GM23338 (cell line): Measurements from ENCODE around the gene NLGN1. TPM values are rescaled to one million over a fixed set of nuclear protein-coding genes. Genes with fewer than 3 reads are reported as not detected.

Source experiments
- ATAC-seq: fragments of 200-7000 bp; cut with Tn5 transposase; 3 replicates; pipeline ENCODE4 v1.9.1; 2020
- DNase-seq: peaks from one replicate; pipeline ENCODE4 v3.0.0-alpha.2; 2015; ENCODE audit warnings: low spot score
- H2AFZ ChIP-seq: fragments of 200-600 bp; sonication (generic); 2 replicates; pipeline ENCODE4 v1.8.0; 2016; ENCODE audit warnings: antibody characterized with exemption, mild to moderate bottlenecking, moderate library complexity
- H3F3A ChIP-seq: fragments of 200-600 bp; sonication (generic); replicated peaks from 2 replicates; pipeline ENCODE4 v1.8.0; 2017; ENCODE audit warnings: antibody characterized with exemption, mixed run types, low read depth
- H3K27ac ChIP-seq: fragments of 200-600 bp; sonication (generic); 2 replicates; pipeline ENCODE4 v1.6.1; 2016; ENCODE audit warnings: low read depth
- H3K27me3 ChIP-seq: fragments of 200-600 bp; sonication (generic); 2 replicates; pipeline ENCODE4 v1.8.0; 2016; ENCODE audit warnings: mild to moderate bottlenecking, mixed run types, moderate library complexity; ENCODE audit not compliant: insufficient read depth
- H3K36me3 ChIP-seq: fragments of 200-600 bp; sonication (generic); 2 replicates; pipeline ENCODE4 v1.8.0; 2016; ENCODE audit warnings: mild to moderate bottlenecking; ENCODE audit not compliant: insufficient read depth
- H3K4me1 ChIP-seq: fragments of 200-600 bp; sonication (generic); 2 replicates; pipeline ENCODE4 v1.8.0; 2016; ENCODE audit warnings: mild to moderate bottlenecking, moderate library complexity; ENCODE audit not compliant: insufficient read depth
- H3K4me2 ChIP-seq: fragments of 200-600 bp; sonication (generic); 2 replicates; pipeline ENCODE4 v1.7.1; 2017; ENCODE audit warnings: mixed run types
- H3K4me3 ChIP-seq: fragments of 200-600 bp; sonication (generic); 2 replicates; pipeline ENCODE4 v1.6.1; 2016; ENCODE audit warnings: mixed run types
- H3K79me2 ChIP-seq: fragments of 200-600 bp; sonication (generic); replicated peaks from 2 replicates; pipeline ENCODE4 v1.8.0; 2017; ENCODE audit warnings: mild to moderate bottlenecking; ENCODE audit not compliant: insufficient read depth
- H3K9me2 ChIP-seq: fragments of 200-600 bp; sonication (generic); 2 replicates; pipeline ENCODE4 v1.8.0; 2017; ENCODE audit not compliant: insufficient read depth
- H4K20me1 ChIP-seq: fragments of 200-600 bp; sonication (generic); replicated peaks from 2 replicates; pipeline ENCODE4 v1.8.0; 2017; ENCODE audit warnings: mild to moderate bottlenecking; ENCODE audit not compliant: insufficient read depth
- H3K27ac Mint-ChIP-seq: 2 replicates; pipeline ENCODE4 v1.8.0; 2020; ENCODE audit warnings: inconsistent platforms, mild to moderate bottlenecking, moderate library complexity, mixed read lengths
- H3K27me3 Mint-ChIP-seq: 3 replicates; pipeline ENCODE4 v1.8.0; 2022; ENCODE audit warnings: low read depth, mild to moderate bottlenecking, moderate library complexity, mixed read lengths, inconsistent platforms; ENCODE audit not compliant: insufficient read depth, poor library complexity
- H3K36me3 Mint-ChIP-seq: 3 replicates; pipeline ENCODE4 v1.8.0; 2021; ENCODE audit warnings: low read depth, mild to moderate bottlenecking, inconsistent platforms, moderate library complexity, mixed read lengths
- H3K4me1 Mint-ChIP-seq: 3 replicates; pipeline ENCODE4 v1.8.0; 2020; ENCODE audit warnings: mild to moderate bottlenecking, inconsistent platforms, mixed read lengths
- H3K4me3 Mint-ChIP-seq: 3 replicates; pipeline ENCODE4 v1.8.0; 2021; ENCODE audit warnings: moderate library complexity, mild to moderate bottlenecking, inconsistent platforms, mixed read lengths
- H3K9me3 Mint-ChIP-seq: 3 replicates; pipeline ENCODE4 v1.8.0; 2020; ENCODE audit warnings: moderate library complexity, mild to moderate bottlenecking, inconsistent platforms, mixed read lengths
- CREB1 ChIP-seq: fragments of 250-450 bp; sonication (Bioruptor Pico); IDR thresholded peaks from 2 replicates; pipeline ENCODE4 v1.5.0; 2020; ENCODE audit warnings: low read depth, mild to moderate bottlenecking, moderate library complexity
- EZH2 ChIP-seq: fragments of 200-600 bp; sonication (generic); IDR thresholded peaks from one replicate; pipeline ENCODE4 v1.8.0; 2017; ENCODE audit warnings: antibody characterized with exemption, mild to moderate bottlenecking, low read depth; ENCODE audit not compliant: unreplicated experiment
- EZH2phosphoT487 ChIP-seq: fragments of 200-600 bp; sonication (generic); IDR thresholded peaks from one replicate; pipeline ENCODE4 v1.8.1; 2018; ENCODE audit warnings: antibody characterized with exemption; ENCODE audit not compliant: unreplicated experiment
- JUNB ChIP-seq: IDR thresholded peaks from one replicate; pipeline ENCODE4 v1.6.1; 2016; ENCODE audit warnings: antibody characterized with exemption; ENCODE audit not compliant: unreplicated experiment
- NANOG ChIP-seq: IDR thresholded peaks from 2 replicates; pipeline ENCODE4 v1.6.1; 2016; ENCODE audit warnings: antibody characterized with exemption, borderline replicate concordance
- POLR2AphosphoS5 ChIP-seq: IDR thresholded peaks from 2 replicates; pipeline ENCODE4 v1.6.1; 2016; ENCODE audit warnings: antibody characterized with exemption, low read depth
- STAT1 ChIP-seq: IDR thresholded peaks from one replicate; pipeline ENCODE4 v1.6.1; 2016; ENCODE audit warnings: antibody characterized with exemption; ENCODE audit not compliant: unreplicated experiment
- ZNF114 ChIP-seq: fragments of 250-450 bp; sonication (Bioruptor Pico); IDR thresholded peaks from 2 replicates; pipeline ENCODE4 v1.5.0; 2020; ENCODE audit warnings: mild to moderate bottlenecking, moderate library complexity
- ZNF462 ChIP-seq: fragments of 250-450 bp; sonication (Bioruptor Pico); IDR thresholded peaks from 2 replicates; pipeline ENCODE4 v1.5.0; 2020; ENCODE audit warnings: mild to moderate bottlenecking, moderate library complexity
- polyA plus RNA-seq: library from polyadenylated mRNA; unstranded; fragments of >200 nt; fragmentation: Nextera tagmentation; extraction: Ambion mirVana; gene quantifications from 2 replicates; pipeline ENCODE4 v1.2.1, GENCODE V29; 2016
- total RNA-seq: library from RNA; depleted of rRNA; stranded (reverse); fragments of >200 nt; shearing (Covaris generic); gene quantifications from 2 replicates; pipeline ENCODE4 v1.2.3, GENCODE V29; 2014
- TF ChIP-seq, protein P1 (sequence below): IDR thresholded peaks from one replicate; pipeline ENCODE4 v1.6.1; 2018; ENCODE audit warnings: antibody characterized with exemption; ENCODE audit not compliant: unreplicated experiment
- TF ChIP-seq, protein P2 (sequence below), 2 experiments: fragments of 200-600 bp in 1 of 2; sonication (generic) in 1 of 2; conservative IDR thresholded peaks; 2 replicates each; pipeline versions ENCODE4 v1.5.1 to v1.6.1; 2016 to 2017; ENCODE audit warnings: antibody characterized with exemption in 2 of 2, low read depth in 2 of 2, mild to moderate bottlenecking in 2 of 2, moderate library complexity in 1 of 2

Gene NLGN1
- total and polyA plus RNA-seq, 2 experiments from 2014 or later: 6.5 to 18.6 TPM

GRCh38 chr3:173892547-173892946 lies 495.0 kb downstream of the NLGN1 start:
- no peak overlapping the region for H3K27ac Mint-ChIP-seq
- no peak for DNase-seq
- H3K4me1 ChIP-seq: no peaks in the 10 kb centered on the region
- no peaks in the 10 kb centered on the region for H3K9me3 Mint-ChIP-seq
- H3K79me2 ChIP-seq: no peaks in the 10 kb centered on the region
- H3K4me1 Mint-ChIP-seq: peaks cover 17% of the 10 kb centered on the region; the same call in 2 of the 3 replicates
- H3K4me2 ChIP-seq: no peak overlapping the region
- H3K27me3 Mint-ChIP-seq: peaks cover 4% of the 10 kb centered on the region
- H3K36me3 Mint-ChIP-seq: no peaks in the 10 kb centered on the region
- TF ChIP-seq NANOG (no peak), CREB1 (CRISPR knock-in tag) (no peak)
- H3K9me2 ChIP-seq: no peaks in the 10 kb centered on the region
- no peaks in the 10 kb centered on the region for H4K20me1 ChIP-seq
- H3K4me3 ChIP-seq: no peak overlapping the region
- H2AFZ ChIP-seq: no peak overlapping the region
- no peaks in the 10 kb centered on the region for H3F3A ChIP-seq
- H3K36me3 ChIP-seq: no peaks in the 10 kb centered on the region
- no peak overlapping the region for H3K4me3 Mint-ChIP-seq
- no peak for ATAC-seq
- H3K27ac ChIP-seq: no peak overlapping the region
- no peaks in the 10 kb centered on the region for H3K27me3 ChIP-seq

GRCh38 chr3:173893066-173893465 lies 495.5 kb downstream of the NLGN1 start:
- H3K9me2 ChIP-seq: no peaks in the 10 kb centered on the region
- H3K27ac ChIP-seq: no peak overlapping the region
- H3K4me1 ChIP-seq: no peaks in the 10 kb centered on the region
- H4K20me1 ChIP-seq: no peaks in the 10 kb centered on the region
- Mint-ChIP-seq H3K9me3 (no peaks in the 10 kb centered on the region), H3K36me3 (no peaks in the 10 kb centered on the region), H3K27ac (no peak overlapping the region), H3K27me3 (peaks cover 4% of the 10 kb centered on the region), H3K4me1 (peaks cover 17% of the 10 kb centered on the region), H3K4me3 (no peak overlapping the region)
- no peak overlapping the region for H3K4me3 ChIP-seq
- no peaks in the 10 kb centered on the region for H3K27me3 ChIP-seq
- no peaks in the 10 kb centered on the region for H3K79me2 ChIP-seq
- no peak for TF ChIP-seq EZH2phosphoT487
- no peak for TF ChIP-seq STAT1
- TF ChIP-seq, protein P1, sequence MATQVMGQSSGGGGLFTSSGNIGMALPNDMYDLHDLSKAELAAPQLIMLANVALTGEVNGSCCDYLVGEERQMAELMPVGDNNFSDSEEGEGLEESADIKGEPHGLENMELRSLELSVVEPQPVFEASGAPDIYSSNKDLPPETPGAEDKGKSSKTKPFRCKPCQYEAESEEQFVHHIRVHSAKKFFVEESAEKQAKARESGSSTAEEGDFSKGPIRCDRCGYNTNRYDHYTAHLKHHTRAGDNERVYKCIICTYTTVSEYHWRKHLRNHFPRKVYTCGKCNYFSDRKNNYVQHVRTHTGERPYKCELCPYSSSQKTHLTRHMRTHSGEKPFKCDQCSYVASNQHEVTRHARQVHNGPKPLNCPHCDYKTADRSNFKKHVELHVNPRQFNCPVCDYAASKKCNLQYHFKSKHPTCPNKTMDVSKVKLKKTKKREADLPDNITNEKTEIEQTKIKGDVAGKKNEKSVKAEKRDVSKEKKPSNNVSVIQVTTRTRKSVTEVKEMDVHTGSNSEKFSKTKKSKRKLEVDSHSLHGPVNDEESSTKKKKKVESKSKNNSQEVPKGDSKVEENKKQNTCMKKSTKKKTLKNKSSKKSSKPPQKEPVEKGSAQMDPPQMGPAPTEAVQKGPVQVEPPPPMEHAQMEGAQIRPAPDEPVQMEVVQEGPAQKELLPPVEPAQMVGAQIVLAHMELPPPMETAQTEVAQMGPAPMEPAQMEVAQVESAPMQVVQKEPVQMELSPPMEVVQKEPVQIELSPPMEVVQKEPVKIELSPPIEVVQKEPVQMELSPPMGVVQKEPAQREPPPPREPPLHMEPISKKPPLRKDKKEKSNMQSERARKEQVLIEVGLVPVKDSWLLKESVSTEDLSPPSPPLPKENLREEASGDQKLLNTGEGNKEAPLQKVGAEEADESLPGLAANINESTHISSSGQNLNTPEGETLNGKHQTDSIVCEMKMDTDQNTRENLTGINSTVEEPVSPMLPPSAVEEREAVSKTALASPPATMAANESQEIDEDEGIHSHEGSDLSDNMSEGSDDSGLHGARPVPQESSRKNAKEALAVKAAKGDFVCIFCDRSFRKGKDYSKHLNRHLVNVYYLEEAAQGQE: no peak
- TF ChIP-seq EZH2: no peak
- TF ChIP-seq POLR2AphosphoS5: no peak
- TF ChIP-seq CREB1 (CRISPR knock-in tag): no peak
- TF ChIP-seq JUNB: no peak
- no peak for TF ChIP-seq ZNF462 (CRISPR knock-in tag)
- TF ChIP-seq, protein P2, sequence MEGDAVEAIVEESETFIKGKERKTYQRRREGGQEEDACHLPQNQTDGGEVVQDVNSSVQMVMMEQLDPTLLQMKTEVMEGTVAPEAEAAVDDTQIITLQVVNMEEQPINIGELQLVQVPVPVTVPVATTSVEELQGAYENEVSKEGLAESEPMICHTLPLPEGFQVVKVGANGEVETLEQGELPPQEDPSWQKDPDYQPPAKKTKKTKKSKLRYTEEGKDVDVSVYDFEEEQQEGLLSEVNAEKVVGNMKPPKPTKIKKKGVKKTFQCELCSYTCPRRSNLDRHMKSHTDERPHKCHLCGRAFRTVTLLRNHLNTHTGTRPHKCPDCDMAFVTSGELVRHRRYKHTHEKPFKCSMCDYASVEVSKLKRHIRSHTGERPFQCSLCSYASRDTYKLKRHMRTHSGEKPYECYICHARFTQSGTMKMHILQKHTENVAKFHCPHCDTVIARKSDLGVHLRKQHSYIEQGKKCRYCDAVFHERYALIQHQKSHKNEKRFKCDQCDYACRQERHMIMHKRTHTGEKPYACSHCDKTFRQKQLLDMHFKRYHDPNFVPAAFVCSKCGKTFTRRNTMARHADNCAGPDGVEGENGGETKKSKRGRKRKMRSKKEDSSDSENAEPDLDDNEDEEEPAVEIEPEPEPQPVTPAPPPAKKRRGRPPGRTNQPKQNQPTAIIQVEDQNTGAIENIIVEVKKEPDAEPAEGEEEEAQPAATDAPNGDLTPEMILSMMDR (conservative IDR thresholded peaks at IDR 0.05; ENCODE audit: low read depth in 2 of 2): no peak
- no peak for TF ChIP-seq ZNF114
- no peak overlapping the region for H2AFZ ChIP-seq
- no peak overlapping the region for H3K4me2 ChIP-seq
- H3K36me3 ChIP-seq: no peaks in the 10 kb centered on the region
- ATAC-seq: no peak
- DNase-seq: no peak
- no peaks in the 10 kb centered on the region for H3F3A ChIP-seq
